GOT3 (cell line): ENCODE data around the gene ADGRV1.
"Not testable (repeated sequence)": the region's sequence is repeated elsewhere in the genome, so short reads cannot be mapped to it uniquely, and the experiment has no call there.

Experiments
- DNase-seq: peaks from one replicate; lab custom pipeline; 2025; ENCODE audit warnings: mixed read lengths; lab: John Stamatoyannopoulos, UW

The ADGRV1 gene

GRCh38 chr5:90822062-90822461, 263.5 kb downstream of the ADGRV1 start:
- DNase-seq, result not testable (repeated sequence)

- no peak for DNase-seq
Observed at GRCh38 chr5:90824436-90824835, 265.8 kb downstream of the ADGRV1 start.

- DNase-seq, result no peak
Observed at GRCh38 chr5:90830058-90830457, 271.5 kb downstream of the ADGRV1 start.

GRCh38 chr5:90833753-90834152, 275.2 kb downstream of the ADGRV1 start:
- no peak for DNase-seq

- no peak for DNase-seq
Observed at GRCh38 chr5:90834711-90835110, 276.1 kb downstream of the ADGRV1 start.

GRCh38 chr5:90843443-90843842, 284.8 kb downstream of the ADGRV1 start:
- no peak for DNase-seq

GRCh38 chr5:90844931-90845330, 286.3 kb downstream of the ADGRV1 start:
- no peak for DNase-seq

GRCh38 chr5:90845723-90846554, 287.3 kb downstream of the ADGRV1 start:
- no peak for DNase-seq

GRCh38 chr5:90847606-90848005, 289.0 kb downstream of the ADGRV1 start:
- DNase-seq, result not testable (repeated sequence)

- no peak for DNase-seq
Observed at GRCh38 chr5:90849939-90850338, 291.3 kb downstream of the ADGRV1 start.

- no peak for DNase-seq
Observed at GRCh38 chr5:90852531-90852930, 293.9 kb downstream of the ADGRV1 start.

GRCh38 chr5:90853750-90854149, 295.2 kb downstream of the ADGRV1 start:
- DNase-seq, result no peak

- no peak for DNase-seq
Observed at GRCh38 chr5:90854169-90854568, 295.6 kb downstream of the ADGRV1 start.

- no peak for DNase-seq
Observed at GRCh38 chr5:90855296-90856010, 296.9 kb downstream of the ADGRV1 start.

GRCh38 chr5:90861843-90862586, 303.4 kb downstream of the ADGRV1 start:
- DNase-seq, result no peak

GRCh38 chr5:90865180-90865579, 306.6 kb downstream of the ADGRV1 start:
- no peak for DNase-seq

GRCh38 chr5:90866333-90866732, 307.7 kb downstream of the ADGRV1 start:
- DNase-seq, result no peak

GRCh38 chr5:90866915-90867731, 308.5 kb downstream of the ADGRV1 start:
- no peak for DNase-seq

- DNase-seq, result no peak
Observed at GRCh38 chr5:90868799-90869198, 310.2 kb downstream of the ADGRV1 start.

GRCh38 chr5:90871391-90871991, 312.9 kb downstream of the ADGRV1 start:
- DNase-seq, result no peak

GRCh38 chr5:90873033-90873517, 314.5 kb downstream of the ADGRV1 start:
- no peak for DNase-seq
